ENCODE measurements around the gene DPP10.

DNA sequence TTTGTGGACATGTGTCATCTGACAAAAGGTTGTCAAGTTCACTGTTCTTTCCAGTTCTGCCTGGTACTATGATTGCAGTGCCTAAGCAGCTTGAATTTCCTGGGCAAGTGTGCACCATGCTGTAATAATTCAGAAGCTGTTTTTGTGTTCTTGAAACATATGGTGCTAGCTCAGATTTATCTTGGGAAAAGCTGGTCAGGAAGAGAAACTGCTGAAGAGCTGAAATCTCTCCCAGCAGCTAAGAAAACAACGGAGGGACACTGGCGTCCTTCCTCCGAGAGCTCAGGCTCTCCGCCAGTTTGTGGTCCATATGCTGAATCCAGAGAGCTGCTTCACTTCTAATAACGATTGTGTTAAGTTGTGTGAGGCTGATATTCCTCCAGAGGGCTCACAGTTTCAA lies 642.0 kb downstream of the DPP10 start:
- TF ChIP-seq, protein P1, sequence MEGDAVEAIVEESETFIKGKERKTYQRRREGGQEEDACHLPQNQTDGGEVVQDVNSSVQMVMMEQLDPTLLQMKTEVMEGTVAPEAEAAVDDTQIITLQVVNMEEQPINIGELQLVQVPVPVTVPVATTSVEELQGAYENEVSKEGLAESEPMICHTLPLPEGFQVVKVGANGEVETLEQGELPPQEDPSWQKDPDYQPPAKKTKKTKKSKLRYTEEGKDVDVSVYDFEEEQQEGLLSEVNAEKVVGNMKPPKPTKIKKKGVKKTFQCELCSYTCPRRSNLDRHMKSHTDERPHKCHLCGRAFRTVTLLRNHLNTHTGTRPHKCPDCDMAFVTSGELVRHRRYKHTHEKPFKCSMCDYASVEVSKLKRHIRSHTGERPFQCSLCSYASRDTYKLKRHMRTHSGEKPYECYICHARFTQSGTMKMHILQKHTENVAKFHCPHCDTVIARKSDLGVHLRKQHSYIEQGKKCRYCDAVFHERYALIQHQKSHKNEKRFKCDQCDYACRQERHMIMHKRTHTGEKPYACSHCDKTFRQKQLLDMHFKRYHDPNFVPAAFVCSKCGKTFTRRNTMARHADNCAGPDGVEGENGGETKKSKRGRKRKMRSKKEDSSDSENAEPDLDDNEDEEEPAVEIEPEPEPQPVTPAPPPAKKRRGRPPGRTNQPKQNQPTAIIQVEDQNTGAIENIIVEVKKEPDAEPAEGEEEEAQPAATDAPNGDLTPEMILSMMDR (IDR thresholded peaks at IDR 0.05; ENCODE audit: low read length): no peak
- no peak for TF ChIP-seq EZH2 (IDR thresholded peaks at IDR 0.05; ENCODE audit: borderline replicate concordance, low read length)

Data from OCI-LY1 (cell line).